Naive thymus-derived CD8-positive, alpha-beta T cell (primary cell): ENCODE measurements around the gene OPRL1. TPM values are rescaled to one million over a fixed set of nuclear protein-coding genes. Genes with fewer than 3 reads are reported as not detected.
A peak's percentile ranks its signal among the peaks of the same experiment; 100 is the strongest.

Experiments used
- ATAC-seq, 2 donors: fragments of 150-1000 bp; cut with Tn5 transposase in 1 of 2; sonication (Bioruptor Pico), chemical (Tn5 transposase) in 1 of 2; 1 replicate in 1 of 2; 2 replicates in 1 of 2; pipeline ENCODE4 v1.10.0; 2021; ENCODE audit warnings: mild to moderate bottlenecking in 2 of 2, moderate library complexity in 2 of 2
- POLR2A ChIA-PET: fragments of 350-600 bp; sonication (Branson Sonifier 250); formaldehyde crosslinking; loops from one replicate; lab custom pipeline; 2021; ENCODE audit warnings: antibody characterized with exemption; lab: Charles Lee
- DNase-seq, 10 donors: peaks; one replicate each; pipeline versions ENCODE4 v3.0.0 to v3.0.0-alpha.2; 2020 to 2022
- H3K27ac Mint-ChIP-seq, 10 donors: one replicate each; pipeline ENCODE4 v1.8.0; 2020 to 2022; ENCODE audit warnings: mild to moderate bottlenecking in 10 of 10, mixed read lengths in 10 of 10, moderate library complexity in 4 of 10, inconsistent platforms in 1 of 10
- H3K27me3 Mint-ChIP-seq, 5 donors: one replicate each; pipeline ENCODE4 v1.8.0; 2021 to 2022; ENCODE audit warnings: mixed read lengths in 5 of 5
- H3K36me3 Mint-ChIP-seq, 3 donors: one replicate each; pipeline ENCODE4 v1.8.0; 2020 to 2022; ENCODE audit warnings: mixed read lengths in 3 of 3, mild to moderate bottlenecking in 2 of 3, inconsistent platforms in 1 of 3
- H3K4me1 Mint-ChIP-seq, 4 donors: one replicate each; pipeline ENCODE4 v1.8.0; 2021 to 2022; ENCODE audit warnings: mixed read lengths in 4 of 4
- H3K4me3 Mint-ChIP-seq, 10 donors: one replicate each; pipeline ENCODE4 v1.8.0; 2020 to 2022; ENCODE audit warnings: mild to moderate bottlenecking in 10 of 10, mixed read lengths in 10 of 10, moderate library complexity in 6 of 10, inconsistent platforms in 1 of 10
- H3K9me3 Mint-ChIP-seq, 9 donors: one replicate each; pipeline ENCODE4 v1.8.0; 2020 to 2022; ENCODE audit warnings: mixed read lengths in 9 of 9, mild to moderate bottlenecking in 3 of 9, inconsistent platforms in 1 of 9, moderate library complexity in 1 of 9
- polyA plus RNA-seq, 3 donors: library from polyadenylated mRNA; unstranded; fragments of 300-500 nt; fragmentation: Illumina TruSeq; gene quantifications; one replicate each; pipeline ENCODE4 v1.2.3, GENCODE V29; 2021
- total RNA-seq, 8 experiments: library from RNA in 2 of 8; stranded (reverse) in 2 of 8; gene quantifications; one replicate each; pipeline ENCODE4 v1.2.3 and lab custom pipeline; 2021 to 2026

Gene OPRL1
- total and polyA plus RNA-seq, 5 experiments from 2014 or later: 0.77 to 1.6 (median 0.91) TPM

DNA sequence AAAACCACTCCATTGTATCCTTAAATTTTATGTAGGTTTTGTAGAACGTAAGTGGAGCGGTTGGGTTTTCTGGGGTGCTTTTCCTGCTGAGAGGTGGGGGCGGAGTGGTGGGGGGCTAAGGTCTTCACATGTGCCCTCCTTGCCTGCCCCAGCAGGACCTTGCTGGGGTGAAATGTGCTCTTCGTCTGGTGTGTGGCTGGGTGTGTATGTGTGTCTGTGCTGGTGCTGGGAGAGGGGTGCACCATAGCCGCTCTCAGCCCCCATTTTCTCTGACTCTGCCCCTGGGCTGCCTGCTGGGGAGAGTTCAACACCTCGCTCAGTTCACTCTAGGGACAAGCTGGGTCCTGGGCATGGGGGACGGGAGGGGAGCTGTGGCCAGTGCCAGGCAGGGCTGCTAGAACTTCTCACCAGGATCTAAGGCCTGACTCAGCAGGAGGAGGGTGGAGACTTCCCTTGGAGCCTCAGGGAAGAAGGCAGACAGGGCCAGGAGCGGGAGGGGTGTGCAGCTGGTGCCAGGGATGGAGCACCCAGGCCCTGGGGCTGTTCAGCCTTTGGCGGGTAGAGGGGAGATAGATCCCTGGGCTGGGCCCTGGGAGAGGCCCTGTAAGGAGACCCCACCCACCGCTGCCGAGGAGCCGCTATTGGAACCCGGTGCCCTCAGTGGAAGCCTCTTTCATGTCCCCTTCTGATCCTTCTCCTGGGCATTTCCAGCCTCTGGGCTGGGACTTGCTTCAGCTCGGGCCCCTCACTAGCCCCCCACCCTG is 35.2 kb upstream of the OPRL1 start:
- H3K36me3 Mint-ChIP-seq: no peaks in the 10 kb centered on the region
- peak overlapping the region in 8 of 10 donors; percentile 40 to 84 (median 77) for H3K27ac Mint-ChIP-seq
- H3K4me3 Mint-ChIP-seq: peak overlapping the region in 4 of 10 donors; percentile 18 to 59 (median 34)
- H3K9me3 Mint-ChIP-seq: no peaks in the 10 kb centered on the region
- peaks cover 32 to 50% (median 44%) of the 10 kb centered on the region in 4 donors for H3K4me1 Mint-ChIP-seq
- H3K27me3 Mint-ChIP-seq: peaks cover 0 to 22% (median 16%) of the 10 kb centered on the region in 5 donors
- DNase-seq (no peak), ATAC-seq (no peak)
- POLR2A ChIA-PET: interaction anchor here (0.6 to 1.5 kb wide), 5 partner anchors 8 to 1236 kb away, joined by 3 to 6 read pairs (median 5); partner anchors contain the start of gene PRPF6

DNA sequence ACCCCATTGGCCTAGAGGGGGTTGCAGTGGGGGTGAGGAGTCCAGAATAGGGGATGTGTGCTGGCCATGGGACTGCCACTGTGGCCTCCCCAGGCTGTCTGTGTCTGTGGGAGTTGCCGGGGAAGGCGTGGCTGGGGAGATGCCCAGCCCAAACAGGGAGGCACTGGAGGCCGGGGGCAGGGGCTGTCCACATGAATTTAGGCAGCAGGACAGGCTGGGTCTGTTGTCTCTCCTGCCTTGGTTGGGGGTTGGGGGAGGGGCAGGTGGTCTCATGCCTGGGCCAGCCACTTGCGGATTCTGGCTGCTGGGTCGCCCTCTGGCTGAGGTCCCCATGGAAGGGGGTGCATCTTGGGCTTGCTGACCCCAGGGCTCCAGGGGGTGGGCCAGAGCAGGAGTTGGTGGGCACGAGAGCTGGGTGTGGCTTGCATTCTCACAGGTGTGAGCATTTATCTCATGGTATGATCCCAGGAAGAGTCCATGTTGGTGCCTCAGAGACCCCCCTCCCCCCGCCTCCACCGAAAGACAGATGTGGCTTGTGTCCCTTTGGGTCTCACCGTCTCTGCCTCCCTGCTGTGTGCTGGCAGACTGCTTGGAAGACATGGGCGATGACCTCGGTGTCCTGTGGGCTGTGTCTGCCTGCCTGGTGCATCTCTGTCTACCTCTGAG is 34.4 kb upstream of the OPRL1 start:
- H3K4me3 Mint-ChIP-seq: peak overlapping the region in 4 of 10 donors; percentile 39 to 85 (median 52)
- DNase-seq (no peak), ATAC-seq (peak in 1 of 2 donors; percentile 18)
- no peaks in the 10 kb centered on the region for H3K36me3 Mint-ChIP-seq
- H3K27ac Mint-ChIP-seq: peak overlapping the region in 6 of 10 donors; percentile 43 to 91 (median 68)
- H3K9me3 Mint-ChIP-seq: no peaks in the 10 kb centered on the region
- H3K4me1 Mint-ChIP-seq: peaks cover 26 to 47% (median 39%) of the 10 kb centered on the region in 4 donors
- peaks cover 0 to 28% (median 16%) of the 10 kb centered on the region in 5 donors for H3K27me3 Mint-ChIP-seq
- POLR2A ChIA-PET: interaction anchor here (1.3 kb wide), 1 partner anchor 12 kb away, joined by 5 read pairs; no protein-coding TSS in a partner anchor

DNA sequence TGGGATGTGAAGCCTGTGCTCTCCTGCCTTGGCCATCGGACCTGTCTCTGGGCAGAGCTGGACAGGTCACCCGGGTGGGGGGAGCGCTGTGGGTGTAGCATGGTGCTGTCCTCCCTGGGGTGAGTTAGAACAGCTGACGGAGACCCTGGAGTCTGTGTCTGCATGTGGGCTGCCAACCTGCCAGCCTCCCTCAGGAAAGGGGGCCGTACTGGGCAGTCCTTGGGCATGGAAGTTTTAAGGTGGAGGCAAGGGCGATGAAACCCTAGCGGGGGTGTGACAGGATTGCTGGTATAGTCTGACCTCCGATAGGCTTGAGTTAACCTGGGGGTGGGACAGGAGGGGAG is 32.9 kb upstream of the OPRL1 start:
- POLR2A ChIA-PET: no interaction called here
- peaks cover 0 to 44% (median 16%) of the 10 kb centered on the region in 5 donors for H3K27me3 Mint-ChIP-seq
- H3K4me1 Mint-ChIP-seq: peaks cover 22 to 35% (median 32%) of the 10 kb centered on the region in 4 donors
- ATAC-seq (no peak), DNase-seq (no peak)
- H3K9me3 Mint-ChIP-seq: no peaks in the 10 kb centered on the region
- peak overlapping the region in 1 of 10 donors; percentile 91 for H3K27ac Mint-ChIP-seq
- H3K36me3 Mint-ChIP-seq: no peaks in the 10 kb centered on the region
- peak overlapping the region in 3 of 10 donors; percentile 47 to 85 (median 74) for H3K4me3 Mint-ChIP-seq

DNA sequence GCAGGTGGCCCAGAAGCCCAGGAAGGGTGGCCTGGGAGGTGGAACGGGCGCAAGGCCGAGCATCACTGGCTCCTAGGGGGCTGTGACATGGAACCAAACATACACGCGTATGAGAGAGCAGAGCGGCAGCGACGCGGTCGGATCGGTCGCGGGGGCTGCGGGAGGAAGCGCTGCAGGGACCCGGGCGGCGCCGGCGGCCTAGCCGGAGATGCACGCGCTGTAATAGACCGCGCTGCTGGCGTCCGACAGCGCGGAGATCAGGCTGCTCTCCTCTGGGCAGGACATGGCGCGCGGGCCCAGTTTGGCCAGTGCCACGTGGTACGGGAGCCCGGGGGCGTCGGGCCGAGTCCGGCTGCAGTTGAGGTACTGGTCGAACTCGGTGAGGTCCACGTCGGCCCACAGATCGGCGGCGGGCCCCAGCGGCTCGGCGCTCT is 31.9 kb upstream of the OPRL1 start:
- ATAC-seq (no peak), DNase-seq (no peak)
- Mint-ChIP-seq H3K9me3 (no peaks in the 10 kb centered on the region), H3K27me3 (peaks cover 0 to 50% (median 16%) of the 10 kb centered on the region in 5 donors), H3K4me1 (peaks cover 22 to 33% (median 32%) of the 10 kb centered on the region in 4 donors), H3K4me3 (peak overlapping the region in 3 of 10 donors; percentile 31 to 54 (median 47)), H3K27ac (no peak overlapping the region), H3K36me3 (no peaks in the 10 kb centered on the region)
- POLR2A ChIA-PET: interaction anchor here (7.5 kb wide), 1 partner anchor 8 kb away, joined by 53 read pairs; no protein-coding TSS in a partner anchor

DNA sequence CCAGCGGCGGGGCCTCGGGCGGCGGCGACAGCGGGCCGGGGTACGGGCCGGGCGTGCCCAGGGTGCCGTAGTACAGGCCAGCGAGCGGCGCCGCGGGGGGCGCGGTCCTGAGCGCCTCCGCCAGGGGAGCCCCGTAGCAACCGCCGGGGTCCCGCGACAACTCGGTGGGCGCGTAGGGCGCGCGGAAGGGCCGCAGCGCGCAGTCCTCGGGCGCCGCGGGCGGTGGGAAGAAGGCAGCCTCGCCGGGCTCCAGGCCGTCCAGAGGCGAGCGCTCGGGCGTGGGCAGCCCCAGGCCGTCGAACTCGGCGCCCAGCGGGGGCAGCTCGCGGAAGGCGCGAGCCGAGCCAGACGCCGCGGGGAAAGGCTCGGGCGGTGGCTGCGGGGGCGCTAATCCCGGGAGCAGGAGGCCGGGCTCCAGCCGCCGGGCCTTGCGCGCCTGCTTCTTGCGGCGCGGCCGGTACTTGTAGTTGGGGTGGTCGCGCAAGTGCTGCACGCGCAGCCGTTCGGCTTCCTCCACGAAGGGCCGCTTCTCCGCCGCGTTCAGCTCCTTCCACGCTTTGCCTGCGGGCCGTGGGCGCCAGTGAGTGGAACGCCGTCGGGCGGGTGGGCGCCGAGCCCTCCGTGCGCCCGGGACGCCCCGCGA is 31.4 kb upstream of the OPRL1 start:
- Mint-ChIP-seq H3K27me3 (peaks cover 0 to 56% (median 19%) of the 10 kb centered on the region in 5 donors), H3K27ac (no peak overlapping the region), H3K4me1 (peaks cover 25 to 36% (median 31%) of the 10 kb centered on the region in 4 donors), H3K4me3 (peak overlapping the region in 1 of 10 donors; percentile 58), H3K36me3 (no peaks in the 10 kb centered on the region), H3K9me3 (no peaks in the 10 kb centered on the region)
- POLR2A ChIA-PET: interaction anchor here (1.2 to 7.5 kb wide), 2 partner anchors 8 to 68 kb away, joined by 3 to 53 read pairs; no protein-coding TSS in a partner anchor
- peak; percentile 11 to 41 for ATAC-seq
- no peak for DNase-seq

DNA sequence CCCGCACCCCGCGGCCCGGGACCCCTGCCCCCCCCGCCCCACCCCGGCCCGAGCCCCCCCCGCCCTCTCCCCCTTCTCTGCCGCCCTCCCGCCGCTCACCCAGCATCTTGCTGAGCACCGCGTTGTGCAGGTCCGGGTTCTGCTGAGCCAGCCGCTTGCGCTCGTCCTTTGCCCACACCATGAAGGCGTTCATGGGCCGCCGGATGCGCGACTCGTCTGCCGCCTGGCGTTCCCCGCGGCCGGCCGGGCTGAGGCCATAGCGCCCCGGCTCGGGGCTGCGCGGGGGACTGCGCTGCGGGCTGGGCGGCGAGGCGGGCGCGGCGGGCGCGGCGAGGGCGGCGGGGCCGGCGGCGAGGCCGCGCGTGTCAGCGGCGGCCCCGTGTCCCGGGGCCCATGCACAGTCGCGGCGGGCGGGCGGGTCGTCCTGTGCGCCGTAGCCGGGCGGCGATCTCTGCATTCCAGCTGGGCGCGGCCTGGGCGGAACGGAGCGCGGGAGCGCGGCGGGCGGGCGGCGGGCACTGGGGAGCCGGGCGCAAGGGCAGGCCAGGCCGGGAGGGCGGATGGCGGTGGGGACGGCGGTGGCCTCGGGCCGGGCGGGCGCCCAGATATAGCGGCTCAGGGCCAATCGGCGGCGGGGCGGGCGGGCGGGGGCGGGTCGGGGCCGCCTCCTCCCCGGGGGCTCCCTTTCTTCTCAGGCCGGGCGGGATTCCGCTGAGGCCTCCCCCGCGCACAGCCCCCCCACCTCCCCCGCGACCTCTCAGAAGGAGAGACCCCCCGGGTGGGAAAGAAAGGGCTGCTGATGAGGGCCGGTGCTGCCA is 30.6 kb upstream of the OPRL1 start, which contains the start of gene SOX18:
Gene SOX18 (minus strand): TSS at position 580 of the 818 bp plus-strand sequence. CDS start 123 bp downstream, at position 457.
- Mint-ChIP-seq H3K4me3 (peak within 1 kb of the TSS in 8 of 10 donors; percentile 41 to 80 (median 64)), H3K27ac (no peak within 1 kb of the TSS), H3K27me3 (peaks cover 0 to 59% (median 18%) of the 10 kb centered on the region in 5 donors), H3K4me1 (peaks cover 23 to 32% (median 27%) of the 10 kb centered on the region in 4 donors), H3K9me3 (no peaks in the 10 kb centered on the region), H3K36me3 (no peaks in the 10 kb centered on the region)
- peak; percentile 59 to 66 for ATAC-seq
- POLR2A ChIA-PET: interaction anchor here (1.2 to 7.5 kb wide), 2 partner anchors 9 to 69 kb away, joined by 3 to 53 read pairs; no protein-coding TSS in a partner anchor
- DNase-seq: no peak

DNA sequence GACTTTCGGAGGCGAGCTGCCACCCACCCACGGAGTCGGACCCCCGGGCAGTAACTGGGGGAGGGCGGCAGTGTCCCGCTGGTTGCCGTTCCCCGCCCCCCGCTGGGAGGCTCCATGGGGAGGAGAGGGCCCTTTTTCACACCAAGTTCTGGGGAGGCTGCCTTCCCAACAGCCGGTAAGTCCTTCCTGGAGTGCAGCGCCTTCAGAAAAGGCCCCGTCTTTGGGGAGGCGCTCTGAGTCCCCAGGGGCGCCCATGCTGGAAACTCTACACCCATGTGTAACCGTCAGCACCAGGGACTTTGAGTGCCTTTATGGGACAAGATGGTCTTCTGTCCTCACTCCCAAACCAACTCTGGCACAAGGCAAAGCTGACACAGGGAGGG is 30.0 kb upstream of the OPRL1 start:
- peak overlapping the region in 6 of 10 donors; percentile 31 to 79 (median 52) for H3K4me3 Mint-ChIP-seq
- POLR2A ChIA-PET: interaction anchor here (7.5 kb wide), 1 partner anchor 10 kb away, joined by 53 read pairs; no protein-coding TSS in a partner anchor
- H3K27me3 Mint-ChIP-seq: peaks cover 0 to 59% (median 18%) of the 10 kb centered on the region in 5 donors
- no peak for ATAC-seq
- no peaks in the 10 kb centered on the region for H3K36me3 Mint-ChIP-seq
- no peaks in the 10 kb centered on the region for H3K9me3 Mint-ChIP-seq
- H3K27ac Mint-ChIP-seq: no peak overlapping the region
- no peak for DNase-seq
- H3K4me1 Mint-ChIP-seq: peaks cover 17 to 26% (median 22%) of the 10 kb centered on the region in 4 donors

DNA sequence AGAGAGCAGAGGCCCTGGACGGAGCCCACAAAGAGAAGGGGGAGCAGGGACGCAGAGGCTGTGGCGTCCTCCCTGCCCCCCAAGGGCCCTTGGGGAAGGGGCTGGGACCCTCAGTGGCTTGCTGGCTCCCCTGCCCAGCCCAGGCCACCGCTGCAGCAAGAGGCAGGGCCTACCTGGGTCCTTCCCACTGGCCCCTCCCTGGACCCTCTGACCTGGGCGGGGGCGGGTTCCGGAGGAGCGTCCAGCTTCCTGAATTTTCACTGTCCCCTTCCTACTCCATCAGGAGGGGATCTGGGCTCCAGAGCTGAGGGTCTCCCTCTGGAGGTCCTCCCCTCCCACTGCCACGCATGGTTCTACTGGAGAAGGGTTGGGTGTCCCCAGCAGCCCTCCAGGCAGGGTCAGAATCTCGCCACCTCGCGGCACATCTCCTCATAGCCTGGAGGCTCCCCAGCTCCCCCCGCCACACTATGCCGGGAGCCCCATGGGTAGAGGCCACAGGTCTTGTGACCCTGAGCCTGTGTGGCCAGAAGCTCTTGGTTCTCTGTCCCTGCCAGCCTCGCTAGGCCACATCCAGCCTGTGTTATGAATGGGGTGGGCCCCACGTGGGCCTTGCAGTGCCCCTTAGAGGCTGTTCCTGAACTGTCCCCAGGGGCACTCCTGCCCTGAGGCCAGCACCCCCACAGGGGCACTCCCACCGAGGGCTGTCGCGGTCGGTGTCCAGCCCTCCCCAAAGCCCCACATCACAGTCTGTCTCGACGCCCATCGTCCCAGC is 29.4 kb upstream of the OPRL1 start:
- ATAC-seq (no peak), DNase-seq (no peak)
- peaks cover 15 to 26% (median 19%) of the 10 kb centered on the region in 4 donors for H3K4me1 Mint-ChIP-seq
- H3K27me3 Mint-ChIP-seq: peaks cover 0 to 64% (median 21%) of the 10 kb centered on the region in 5 donors
- H3K36me3 Mint-ChIP-seq: no peaks in the 10 kb centered on the region
- H3K9me3 Mint-ChIP-seq: no peaks in the 10 kb centered on the region
- POLR2A ChIA-PET: interaction anchor here (7.5 kb wide), 1 partner anchor 10 kb away, joined by 53 read pairs; no protein-coding TSS in a partner anchor
- H3K4me3 Mint-ChIP-seq: peak overlapping the region in 7 of 10 donors; percentile 22 to 63 (median 38)
- no peak overlapping the region for H3K27ac Mint-ChIP-seq

DNA sequence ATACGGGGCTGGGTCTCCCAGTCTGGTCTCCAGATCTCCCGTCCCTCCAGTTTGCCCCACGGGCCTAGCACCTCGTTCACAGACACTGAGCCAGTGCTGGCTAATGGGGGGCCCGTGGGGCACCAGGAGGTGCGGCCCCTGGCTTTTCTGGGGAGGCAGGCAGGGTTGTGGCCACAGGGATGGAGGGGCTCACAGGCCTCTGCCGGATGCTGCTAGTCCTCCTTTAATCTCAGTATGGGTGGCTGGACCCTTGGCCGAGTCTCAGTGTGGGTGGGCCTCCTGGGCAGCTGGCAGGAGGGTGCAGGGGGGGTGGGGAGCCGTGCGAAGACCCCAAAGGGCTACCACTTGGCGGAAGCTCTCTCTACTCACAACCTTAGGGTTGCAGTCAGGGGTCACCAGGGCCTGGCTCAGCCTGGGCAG is 28.8 kb upstream of the OPRL1 start:
- peak overlapping the region in 2 of 10 donors; percentile 8 to 45 for H3K4me3 Mint-ChIP-seq
- H3K36me3 Mint-ChIP-seq: no peaks in the 10 kb centered on the region
- DNase-seq: no peak
- H3K27me3 Mint-ChIP-seq: peaks cover 0 to 62% (median 18%) of the 10 kb centered on the region in 5 donors
- H3K4me1 Mint-ChIP-seq: peaks cover 12 to 22% (median 15%) of the 10 kb centered on the region in 4 donors
- no peaks in the 10 kb centered on the region for H3K9me3 Mint-ChIP-seq
- no peak overlapping the region for H3K27ac Mint-ChIP-seq
- POLR2A ChIA-PET: interaction anchor here (7.5 kb wide), 1 partner anchor 11 kb away, joined by 53 read pairs; no protein-coding TSS in a partner anchor
- no peak for ATAC-seq

DNA sequence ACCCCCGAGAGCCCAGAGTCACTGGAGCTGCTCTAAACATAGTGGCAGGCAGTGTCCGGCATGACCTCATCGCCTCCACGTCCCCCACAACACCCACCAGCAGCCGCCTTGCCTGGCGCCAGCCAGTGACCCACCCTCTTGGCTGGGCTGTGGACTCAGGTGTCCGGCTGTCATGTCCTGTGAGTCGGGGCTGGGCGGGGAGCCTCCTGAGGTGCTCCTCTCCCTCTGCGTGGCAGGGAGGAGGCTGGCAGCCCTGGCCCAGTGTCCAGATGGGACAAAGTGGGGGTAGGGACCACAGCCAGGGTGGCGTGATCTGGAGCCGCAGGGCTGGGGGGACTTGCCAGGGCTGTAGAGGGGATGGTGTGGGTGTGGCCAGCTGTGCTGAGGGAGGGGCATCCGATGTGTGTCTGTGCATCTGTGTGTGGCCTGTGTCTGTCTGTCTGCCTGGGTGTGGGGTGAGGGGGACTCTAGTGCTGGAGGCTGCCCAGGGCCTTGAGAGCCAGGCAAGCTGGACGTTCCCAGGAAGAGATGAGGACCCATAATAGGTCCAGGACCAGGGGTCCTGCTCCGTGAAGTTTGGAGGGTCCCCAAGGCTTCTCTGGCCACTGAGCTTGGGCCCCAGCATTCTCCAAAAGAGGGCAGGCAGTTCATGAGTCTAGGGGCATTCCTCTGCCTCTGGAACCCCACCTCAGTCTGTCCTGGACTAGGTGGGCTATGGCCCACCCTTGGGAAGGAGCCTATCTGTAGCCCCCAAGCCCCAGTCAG is 28.1 kb upstream of the OPRL1 start:
- DNase-seq (no peak), ATAC-seq (no peak)
- POLR2A ChIA-PET: interaction anchor here (1.8 to 7.5 kb wide), 3 partner anchors 8 to 12 kb away, joined by 4 to 53 read pairs (median 5); partner anchors contain the start of gene TCEA2
- Mint-ChIP-seq H3K4me3 (no peak overlapping the region), H3K9me3 (no peaks in the 10 kb centered on the region), H3K4me1 (peaks cover 7 to 15% (median 11%) of the 10 kb centered on the region in 4 donors), H3K36me3 (no peaks in the 10 kb centered on the region), H3K27me3 (peaks cover 0 to 55% (median 13%) of the 10 kb centered on the region in 5 donors), H3K27ac (no peak overlapping the region)
